PFSK-1 (cell line): ENCODE data around the gene TAOK3.

Experiments
- FOXP2 ChIP-seq: optimal IDR thresholded peaks from 2 replicates; pipeline ENCODE3; 2011; ENCODE audit warnings: borderline replicate concordance, control low read depth, inconsistent platforms; ENCODE audit not compliant: insufficient read depth; ENCODE audit errors: extremely low read length, extremely low read depth
- POLR2AphosphoS5 ChIP-seq: IDR thresholded peaks from 2 replicates; pipeline ENCODE4 v1.6.1; 2012; ENCODE audit warnings: low read depth, mild to moderate bottlenecking, control low read depth, low read length, moderate library complexity
- SIN3A ChIP-seq: IDR thresholded peaks from 2 replicates; pipeline ENCODE4 v1.6.1; 2012; ENCODE audit warnings: mild to moderate bottlenecking, low read length, moderate library complexity, borderline replicate concordance; ENCODE audit not compliant: insufficient read depth
- TAF1 ChIP-seq: IDR thresholded peaks from 2 replicates; pipeline ENCODE4 v1.6.1; 2012; ENCODE audit warnings: low read length, control low read depth, borderline replicate concordance; ENCODE audit not compliant: insufficient read depth
- TF ChIP-seq, protein P1 (sequence below), 2 experiments: IDR thresholded peaks; 2 replicates each; pipeline versions ENCODE4 v1.6.1 to v1.8.0; 2011 to 2012; ENCODE audit warnings: low read depth in 2 of 2, low read length in 2 of 2, control low read depth in 1 of 2, inconsistent platforms in 1 of 2, mild to moderate bottlenecking in 1 of 2, moderate library complexity in 1 of 2; ENCODE audit not compliant: insufficient read depth in 1 of 2

The TAOK3 gene

DNA sequence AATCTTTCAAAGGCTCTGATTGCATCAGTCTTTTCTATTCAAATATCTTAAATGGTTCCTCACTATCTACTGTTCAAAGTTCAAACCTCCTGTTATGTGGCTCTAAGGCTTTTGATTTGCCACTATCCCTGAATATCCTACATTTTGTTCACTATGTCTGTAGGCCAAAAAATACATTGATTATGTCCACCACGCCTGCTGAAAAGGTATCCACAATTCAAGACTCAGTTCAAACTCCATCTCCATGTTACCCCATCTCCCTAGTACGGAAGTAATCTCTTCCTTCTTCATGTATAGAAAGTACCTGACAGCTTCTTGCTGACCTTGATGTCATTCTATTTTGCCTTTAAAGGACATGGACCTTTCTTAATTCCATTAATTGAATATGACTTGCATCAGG is 24.8 kb downstream of the TAOK3 start:
- TF ChIP-seq FOXP2 (no peak), POLR2AphosphoS5 (no peak)
- TF ChIP-seq, protein P1, sequence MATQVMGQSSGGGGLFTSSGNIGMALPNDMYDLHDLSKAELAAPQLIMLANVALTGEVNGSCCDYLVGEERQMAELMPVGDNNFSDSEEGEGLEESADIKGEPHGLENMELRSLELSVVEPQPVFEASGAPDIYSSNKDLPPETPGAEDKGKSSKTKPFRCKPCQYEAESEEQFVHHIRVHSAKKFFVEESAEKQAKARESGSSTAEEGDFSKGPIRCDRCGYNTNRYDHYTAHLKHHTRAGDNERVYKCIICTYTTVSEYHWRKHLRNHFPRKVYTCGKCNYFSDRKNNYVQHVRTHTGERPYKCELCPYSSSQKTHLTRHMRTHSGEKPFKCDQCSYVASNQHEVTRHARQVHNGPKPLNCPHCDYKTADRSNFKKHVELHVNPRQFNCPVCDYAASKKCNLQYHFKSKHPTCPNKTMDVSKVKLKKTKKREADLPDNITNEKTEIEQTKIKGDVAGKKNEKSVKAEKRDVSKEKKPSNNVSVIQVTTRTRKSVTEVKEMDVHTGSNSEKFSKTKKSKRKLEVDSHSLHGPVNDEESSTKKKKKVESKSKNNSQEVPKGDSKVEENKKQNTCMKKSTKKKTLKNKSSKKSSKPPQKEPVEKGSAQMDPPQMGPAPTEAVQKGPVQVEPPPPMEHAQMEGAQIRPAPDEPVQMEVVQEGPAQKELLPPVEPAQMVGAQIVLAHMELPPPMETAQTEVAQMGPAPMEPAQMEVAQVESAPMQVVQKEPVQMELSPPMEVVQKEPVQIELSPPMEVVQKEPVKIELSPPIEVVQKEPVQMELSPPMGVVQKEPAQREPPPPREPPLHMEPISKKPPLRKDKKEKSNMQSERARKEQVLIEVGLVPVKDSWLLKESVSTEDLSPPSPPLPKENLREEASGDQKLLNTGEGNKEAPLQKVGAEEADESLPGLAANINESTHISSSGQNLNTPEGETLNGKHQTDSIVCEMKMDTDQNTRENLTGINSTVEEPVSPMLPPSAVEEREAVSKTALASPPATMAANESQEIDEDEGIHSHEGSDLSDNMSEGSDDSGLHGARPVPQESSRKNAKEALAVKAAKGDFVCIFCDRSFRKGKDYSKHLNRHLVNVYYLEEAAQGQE (IDR thresholded peaks at IDR 0.05; ENCODE audit: insufficient read depth in 1 of 2, low read depth in 2 of 2, low read length in 2 of 2): no peak

DNA sequence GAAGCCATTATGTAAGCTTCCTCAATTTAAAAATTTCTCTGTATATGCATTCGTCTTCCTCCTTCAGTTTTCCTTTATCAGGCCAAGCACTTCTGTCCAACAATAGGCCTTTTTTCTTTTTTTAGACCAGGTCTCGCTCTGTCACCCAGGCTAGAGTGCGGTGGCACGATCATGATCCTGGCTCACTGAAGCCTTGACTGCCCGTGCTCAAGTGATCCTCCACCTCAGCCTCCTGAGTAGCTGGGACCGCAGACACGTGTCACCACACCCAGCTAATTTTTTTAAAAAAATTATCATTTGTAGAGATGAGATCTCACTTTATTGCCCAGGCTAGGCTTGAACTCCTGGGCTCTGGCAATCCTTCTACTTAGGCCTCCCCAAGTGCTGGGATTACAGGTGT is 25.8 kb downstream of the TAOK3 start:
- TF ChIP-seq POLR2AphosphoS5: no peak
- no peak for TF ChIP-seq TAF1
- no peak for TF ChIP-seq FOXP2
- TF ChIP-seq SIN3A: no peak
- TF ChIP-seq, protein P1 (IDR thresholded peaks at IDR 0.05; ENCODE audit: insufficient read depth in 1 of 2, low read depth in 2 of 2, low read length in 2 of 2): no peak

DNA sequence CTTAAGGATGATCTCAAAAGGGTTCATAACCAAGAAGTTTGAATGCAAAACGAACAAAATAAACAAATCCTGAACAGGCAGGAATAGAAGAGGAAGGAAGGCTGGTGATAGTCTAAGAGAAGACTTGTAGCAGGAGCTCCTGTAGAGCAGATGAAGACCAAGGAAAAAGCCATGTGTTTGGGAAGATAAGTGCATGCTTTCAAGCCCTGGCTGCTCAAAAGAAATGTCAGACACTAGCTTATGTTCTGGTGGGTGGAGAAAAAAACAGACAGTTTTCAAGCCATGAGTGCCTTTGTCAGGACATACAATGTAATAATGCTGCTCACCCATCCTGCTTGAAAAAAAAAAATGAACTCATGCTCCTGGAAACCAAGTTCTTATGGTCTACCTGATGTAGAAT is 27.4 kb downstream of the TAOK3 start:
- TF ChIP-seq SIN3A: no peak

DNA sequence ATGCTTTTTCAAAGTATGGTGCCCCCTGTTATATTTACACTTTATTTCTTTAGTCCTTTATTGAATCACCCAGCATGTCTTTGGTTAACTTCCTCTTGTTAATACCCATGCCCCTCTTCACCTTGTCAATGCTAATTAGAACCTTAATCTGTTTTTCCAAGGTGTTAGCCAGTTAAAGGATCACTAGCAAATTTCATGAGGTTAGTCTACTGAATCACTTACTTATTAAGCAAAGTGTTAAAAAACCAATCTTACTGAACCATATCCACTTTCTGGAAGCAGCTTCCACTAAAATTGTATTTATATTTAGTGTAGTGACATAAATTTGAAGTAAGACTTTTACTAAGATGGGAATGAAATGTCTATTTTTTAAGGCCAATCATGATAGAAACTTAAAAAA is 27.9 kb downstream of the TAOK3 start:
- TF ChIP-seq TAF1 (no peak), FOXP2 (no peak), SIN3A (no peak), POLR2AphosphoS5 (no peak)
- TF ChIP-seq, protein P1 (IDR thresholded peaks at IDR 0.05; ENCODE audit: insufficient read depth in 1 of 2, low read depth in 2 of 2, low read length in 2 of 2): no peak

DNA sequence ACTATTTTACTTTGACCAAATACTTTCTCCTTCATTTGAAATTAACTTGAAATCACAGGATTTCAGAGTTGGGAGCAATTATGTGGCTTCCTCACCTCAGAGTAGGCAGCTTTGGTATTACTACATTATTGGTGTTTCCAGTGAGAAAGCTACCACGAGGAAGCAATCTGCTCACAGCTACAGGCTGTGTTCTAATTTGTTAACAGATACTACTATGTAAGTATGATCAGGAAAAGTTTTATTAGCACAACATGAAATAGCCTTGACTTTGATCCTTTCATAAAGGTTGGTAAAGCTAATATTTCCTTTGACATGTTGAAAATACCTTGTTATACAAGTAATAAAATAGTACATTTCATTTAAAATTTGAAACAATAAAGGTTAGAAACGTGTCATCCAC is 30.6 kb downstream of the TAOK3 start:
- TF ChIP-seq, protein P1 (IDR thresholded peaks at IDR 0.05; ENCODE audit: insufficient read depth in 1 of 2, low read depth in 2 of 2, low read length in 2 of 2): no peak
- TF ChIP-seq TAF1: no peak
- TF ChIP-seq FOXP2: no peak
- TF ChIP-seq POLR2AphosphoS5: no peak
- no peak for TF ChIP-seq SIN3A

DNA sequence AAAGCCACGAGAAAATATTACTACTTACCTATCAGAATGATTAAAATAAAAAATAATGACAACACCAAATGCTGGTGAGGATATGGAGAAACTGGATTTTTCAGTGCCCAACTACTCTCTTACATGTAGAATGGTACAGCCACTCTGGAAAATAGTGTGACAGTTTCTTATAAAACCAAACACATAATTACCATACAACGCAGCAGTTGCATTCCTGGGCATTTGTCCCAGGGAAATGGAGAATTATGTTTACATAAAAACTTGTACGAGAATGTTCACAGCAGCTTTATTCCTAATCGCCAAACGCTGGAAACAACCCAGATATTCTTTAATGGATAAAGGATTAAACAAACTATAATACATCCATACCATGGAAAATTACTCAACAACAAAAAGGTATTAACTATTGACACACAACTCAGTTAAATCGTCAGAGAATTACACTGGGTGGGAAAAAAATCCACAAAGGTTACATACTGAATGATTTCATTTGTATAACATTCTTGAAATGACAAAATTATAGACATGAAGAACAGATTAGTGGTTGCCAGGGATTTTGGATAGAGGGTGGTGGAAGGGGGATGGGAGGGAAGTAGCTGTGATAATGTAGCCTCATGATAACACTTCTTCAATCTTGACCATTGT is 35.4 kb downstream of the TAOK3 start:
- TF ChIP-seq, protein P1 (IDR thresholded peaks at IDR 0.05; ENCODE audit: insufficient read depth in 1 of 2, low read depth in 2 of 2, low read length in 2 of 2): no peak
- TF ChIP-seq SIN3A: no peak
